Heart right ventricle (tissue), 16 donors: ENCODE measurements around the gene AJUBA. TPM values are rescaled to one million over a fixed set of nuclear protein-coding genes. Genes with fewer than 3 reads are reported as not detected.
A peak's percentile ranks its signal among the peaks of the same experiment; 100 is the strongest.

Source experiments
- ATAC-seq, 8 donors: fragments of 200-7000 bp; cut with Tn5 transposase; one replicate each; pipeline ENCODE4 v1.9.1; 2020; ENCODE audit warnings: mild to moderate bottlenecking in 8 of 8, moderate library complexity in 8 of 8, moderate number of reproducible peaks in 1 of 8
- DNase-seq, 2 donors: peaks; one replicate each; pipeline ENCODE4 v3.0.0-alpha.2; 2020
- H3K27ac ChIP-seq, 10 donors: fragments of 200-600 bp; sonication (generic) in 2 of 10; one replicate each; pipeline versions ENCODE4 v1.5.0 to v1.8.0; 2020 to 2022; ENCODE audit warnings: mild to moderate bottlenecking in 3 of 10
- H3K27me3 ChIP-seq, 7 donors: fragments of 200-600 bp; one replicate each; pipeline ENCODE4 v1.8.0; 2021 to 2022; ENCODE audit warnings: mild to moderate bottlenecking in 2 of 7
- H3K36me3 ChIP-seq, 9 donors: fragments of 200-600 bp; sonication (generic) in 1 of 9; one replicate each; pipeline versions ENCODE4 v1.5.0 to v1.8.0; 2020 to 2022; ENCODE audit warnings: mild to moderate bottlenecking in 2 of 9
- H3K4me1 ChIP-seq, 9 donors: fragments of 200-600 bp; sonication (generic) in 1 of 9; one replicate each; pipeline versions ENCODE4 v1.5.0 to v1.8.0; 2020 to 2022; ENCODE audit warnings: mild to moderate bottlenecking in 4 of 9
- H3K4me3 ChIP-seq, 10 donors: fragments of 200-600 bp; sonication (generic) in 2 of 10; one replicate each; pipeline versions ENCODE4 v1.5.0 to v1.8.0; 2020 to 2022; ENCODE audit warnings: mild to moderate bottlenecking in 7 of 10, moderate library complexity in 2 of 10
- H3K9me3 ChIP-seq, 11 donors: fragments of 200-600 bp in 10 of 11; sonication (generic) in 2 of 11; one replicate each; pipeline versions ENCODE4 v1.5.0 to v1.8.0; 2013 to 2022; ENCODE audit warnings: mild to moderate bottlenecking in 2 of 11, control low read depth in 1 of 11, moderate library complexity in 1 of 11
- CTCF ChIP-seq, 9 donors: fragments of 200-600 bp; sonication (generic) in 2 of 9; IDR thresholded peaks; one replicate each; pipeline versions ENCODE4 v1.5.0 to v1.8.0; 2021 to 2022; ENCODE audit warnings: antibody characterized with exemption in 9 of 9, mild to moderate bottlenecking in 5 of 9, moderate library complexity in 1 of 9
- WGBS, 2 donors: extraction: QIAGEN DNeasy Blood & Tissue Kit; methylation state at CpG; one replicate each; pipeline ENCODE4 v1.1.7; 2013; ENCODE audit warnings: inconsistent platforms in 1 of 2; 5-methylcytosine and 5-hydroxymethylcytosine counted together
- intact Hi-C, 10 donors: fragments of 100-400 bp; cut with DNase I; formaldehyde crosslinking; loops; one replicate each; pipeline versions ENCODE4 v1.11.1 to v1.14.2; 2022
- polyA plus RNA-seq, 2 donors: library from polyadenylated mRNA; stranded (reverse); fragments of 200-250 nt; gene quantifications; one replicate each; pipeline ENCODE4 v1.2.3, GENCODE V29; 2013
- total RNA-seq, 10 donors: library from RNA; stranded (reverse); fragmentation: NEBNext Ultra II Directional in 3 of 10; extraction: Animal tissue kit (Norgen Biotek cat#: 25700) in 3 of 10; gene quantifications; one replicate each; pipeline versions ENCODE4 v1.2.1 to v1.2.4, GENCODE V29; 2021 to 2023
- donor health status: Arrhythmogenic right ventricular cardiomyopathy.
- donor health status: ischemic (EF 13 %, LVEDD 7.1; RV severe dilation, severe dysfunction).
- donor health status: healthy with polysubstance abuse.
- donor health status: DM: no; HTN: yes; CAD: no.
- donor health status: DM: no; HTN: no; CAD: no.
- donor health status: ischemic (EF 25% LVEDD 6.9; RV normal size, moderate dysfunction).
- donor health status: ischemic (EF 25% LVEDD 5.7; RV mildly dilated, moderate dysfunction).
- donor health status: healthy.
- donor health status: DM: yes; HTN: yes; CAD: no.
- donor health status: Ischemic cardiomyopathy.
- donor health status: ischemic (EF 35%, LVEDD 5.7; RV mildly dilated, moderate dysfunction).
- donor health status: nonischemic (EF 11% LVEDD 7.7; RV severe dilation, severe dysfunction).
- donor health status: DM: yes; HTN: yes; CAD: no.
- donor health status: PGD.
- donor health status: ischemic (EF 29% LVEDD 5.4; RV normal size, mild dysfunction).
- donor health status: nonischemic (EF 23%, LVEDD 6.1; RV moderate dilation, normal function).

The AJUBA gene
- total and polyA plus RNA-seq, 12 donors = 5.3 to 25.9 (median 10.2) TPM

DNA sequence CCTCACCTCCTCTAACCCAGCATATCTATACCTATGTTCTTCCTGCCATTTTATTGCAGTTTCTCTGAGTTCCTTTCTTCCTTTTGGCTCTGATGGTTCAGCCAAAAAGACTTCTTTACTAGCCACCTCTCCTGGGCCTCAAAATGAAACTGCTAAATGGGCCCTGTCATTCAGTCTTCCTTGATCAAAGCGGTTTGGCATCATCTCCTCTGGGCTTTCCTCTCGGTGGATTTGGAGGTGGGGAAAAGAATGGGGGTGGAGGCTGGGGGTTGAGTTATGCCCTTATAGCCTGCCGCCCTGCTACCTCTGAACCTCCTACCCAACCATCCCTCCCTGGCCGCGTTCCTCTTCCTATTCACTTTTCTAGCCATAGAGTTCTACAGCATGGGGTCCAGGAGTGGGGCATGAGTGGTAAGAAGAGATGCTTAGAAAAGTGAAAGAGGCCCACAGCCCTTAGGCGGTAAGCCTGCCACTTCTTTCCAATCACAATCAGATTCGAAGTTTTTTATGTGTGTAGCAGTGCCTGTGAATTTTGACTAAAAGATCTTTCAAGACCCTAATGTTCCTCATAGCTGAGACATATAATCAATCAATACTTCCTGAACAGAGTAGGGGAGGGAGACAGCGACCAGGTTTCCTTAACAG lies 2.5 kb downstream of the AJUBA start:
- ATAC-seq = no peak
- Histone ChIP-seq H3K36me3 (peaks cover 0 to 13% (median 0%) of the 10 kb centered on the region in 9 donors), H3K9me3 (no peaks in the 10 kb centered on the region), H3K4me1 (peaks cover 8 to 77% (median 55%) of the 10 kb centered on the region in 9 donors), H3K27me3 (peaks cover 0 to 33% (median 0%) of the 10 kb centered on the region in 7 donors), H3K27ac (peak overlapping the region in 8 of 10 donors; percentile 35 to 91 (median 82)), H3K4me3 (peak overlapping the region; percentile 11 to 88 (median 75))
- no peak for TF ChIP-seq CTCF (IDR thresholded peaks at IDR 0.05)
- 44 to 54% methylated on average over 8 of the region's 8 CpGs for WGBS, 2 donors
- DNase-seq = no peak
- intact Hi-C loops = loop anchor here in 3 of 10 donors (5.0 to 10.0 kb wide), 3 partner anchors 45 to 423 kb away; no protein-coding TSS in a partner anchor

DNA sequence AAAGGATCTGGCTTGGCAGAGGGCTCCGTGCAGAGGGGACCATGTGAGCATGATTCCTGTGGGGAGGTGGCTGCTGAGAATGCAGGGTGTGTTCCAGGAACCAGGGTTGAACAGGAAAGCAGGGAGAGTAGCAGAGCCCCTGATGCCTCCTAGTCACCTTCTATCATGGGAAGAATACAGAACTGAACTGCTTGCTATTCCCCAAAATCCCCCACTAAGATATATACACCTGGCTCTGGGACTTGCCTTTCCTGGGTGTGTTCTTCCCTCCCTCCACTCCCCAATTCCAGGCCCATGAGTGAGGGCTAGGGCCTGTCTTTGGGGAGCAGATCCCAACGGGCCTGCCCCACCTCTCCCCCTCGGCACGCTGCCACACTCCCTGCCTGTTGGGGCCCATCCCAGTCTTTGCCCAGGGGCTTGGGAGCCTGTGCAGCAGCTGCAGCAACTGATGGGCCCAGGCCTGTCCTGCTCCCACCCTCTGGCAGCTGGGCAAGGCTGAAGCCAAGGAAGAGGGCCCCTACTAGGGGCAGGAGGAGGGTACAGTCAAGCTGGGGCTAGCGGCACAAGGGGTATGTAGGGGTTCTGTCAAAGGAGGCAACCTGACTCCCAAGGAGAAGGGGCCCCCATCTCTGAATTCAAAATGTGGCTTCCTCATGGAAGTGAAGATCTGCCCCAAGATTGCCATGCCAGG lies 3.2 kb downstream of the AJUBA start:
- no peaks in the 10 kb centered on the region for H3K9me3 ChIP-seq
- no peak for TF ChIP-seq CTCF (IDR thresholded peaks at IDR 0.05)
- 43 to 55% methylated on average over 5 of the region's 5 CpGs for WGBS, 2 donors
- H3K36me3 ChIP-seq = peaks cover 0 to 20% (median 0%) of the 10 kb centered on the region in 9 donors
- peak overlapping the region in 8 of 10 donors; percentile 20 to 91 (median 78) for H3K27ac ChIP-seq
- DNase-seq = no peak
- peak overlapping the region in 1 of 10 donors; percentile 78 for H3K4me3 ChIP-seq
- H3K27me3 ChIP-seq = peaks cover 0 to 33% (median 0%) of the 10 kb centered on the region in 7 donors
- ATAC-seq = no peak
- H3K4me1 ChIP-seq = peaks cover 8 to 81% (median 55%) of the 10 kb centered on the region in 9 donors
- intact Hi-C loops = no loop called here

- Histone ChIP-seq H3K36me3 (peaks cover 0 to 26% (median 0%) of the 10 kb centered on the region in 9 donors), H3K27me3 (peaks cover 0 to 33% (median 0%) of the 10 kb centered on the region in 7 donors), H3K4me3 (no peak overlapping the region), H3K27ac (peak overlapping the region in 9 of 10 donors; percentile 13 to 91 (median 78)), H3K9me3 (no peaks in the 10 kb centered on the region), H3K4me1 (peaks cover 8 to 75% (median 58%) of the 10 kb centered on the region in 9 donors)
- intact Hi-C loops = no loop called here
- TF ChIP-seq CTCF (IDR thresholded peaks at IDR 0.05) = no peak
- 51 to 67% methylated on average over 3 of the region's 3 CpGs for WGBS, 2 donors
- DNase-seq = no peak
- ATAC-seq = no peak
Measured at GRCh38 chr14:22978487-22978837, 3.9 kb downstream of the AJUBA start.

DNA sequence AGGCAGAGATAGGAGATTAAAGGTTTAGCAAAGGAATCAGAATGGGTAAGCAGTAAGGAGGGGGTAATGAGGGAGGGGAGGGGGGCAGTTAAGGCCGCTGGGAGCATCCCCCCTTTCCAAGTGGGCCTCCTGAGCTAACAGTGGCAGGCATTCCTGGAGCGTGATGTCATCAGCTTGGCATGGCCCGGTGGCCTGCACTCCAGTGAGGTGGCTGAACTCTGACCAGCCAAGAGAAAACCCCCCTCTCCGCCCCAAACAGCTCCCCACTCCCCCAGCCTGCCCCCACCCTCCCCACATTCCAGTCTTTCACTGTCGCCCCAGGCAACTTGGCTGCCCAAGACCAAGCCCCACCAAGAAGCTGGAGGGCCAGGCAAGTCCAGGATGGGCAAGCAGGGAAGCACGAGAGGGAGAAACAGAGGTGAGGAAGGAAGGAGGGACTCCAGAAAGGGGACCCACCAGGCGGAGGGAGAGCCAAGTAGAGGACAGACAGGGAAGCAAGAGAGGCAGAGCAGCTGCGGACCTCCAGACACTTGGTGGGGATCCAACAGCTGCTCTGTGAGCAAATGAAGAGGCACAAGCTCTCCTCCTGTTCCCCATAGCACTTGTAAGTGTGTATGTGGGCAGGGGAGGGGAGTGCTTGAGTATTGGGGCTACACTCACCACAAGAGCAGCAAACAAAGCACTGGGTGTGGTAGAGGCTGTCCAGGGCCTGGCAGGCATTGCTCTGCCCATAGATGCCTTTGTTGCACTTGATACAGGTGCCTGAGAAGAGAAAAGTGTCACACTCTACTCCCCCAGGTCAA lies 4.5 kb downstream of the AJUBA start:
- DNase-seq (peak; percentile 44 to 54), ATAC-seq (peak in 7 of 8 donors; percentile 11 to 60 (median 41))
- H3K4me3 ChIP-seq = no peak overlapping the region
- H3K9me3 ChIP-seq = no peaks in the 10 kb centered on the region
- H3K27me3 ChIP-seq = peaks cover 0 to 33% (median 0%) of the 10 kb centered on the region in 7 donors
- peaks cover 8 to 69% (median 52%) of the 10 kb centered on the region in 9 donors for H3K4me1 ChIP-seq
- WGBS, 2 donors = 29 to 35% methylated on average over 8 of the region's 8 CpGs
- H3K27ac ChIP-seq = peak overlapping the region in 9 of 10 donors; percentile 24 to 91 (median 78)
- no peak for TF ChIP-seq CTCF (IDR thresholded peaks at IDR 0.05)
- H3K36me3 ChIP-seq = peaks cover 0 to 31% (median 0%) of the 10 kb centered on the region in 9 donors
- intact Hi-C loops = loop anchor here in 1 of 10 donors (1.0 kb wide), 1 partner anchor 18 kb away; no protein-coding TSS in a partner anchor
